Activated naive CD4-positive, alpha-beta T cell treated with anti-CD3 and anti-CD28 coated beads, Interleukin-2, amount 50 U/mL, for 16 hours (primary cell): Measurements from ENCODE around the gene LRP1B.
"Not testable (repeated sequence)": the region's sequence is repeated elsewhere in the genome, so short reads cannot be mapped to it uniquely, and the experiment has no call there.

Source experiments
- DNase-seq: peaks from one replicate; pipeline ENCODE4 v3.0.0-alpha.2; 2020

LRP1B gene

GRCh38 chr2:140964324-140964723 lies 1166.5 kb downstream of the LRP1B start:
- not testable (repeated sequence) for DNase-seq

GRCh38 chr2:140949932-140950331 lies 1180.9 kb downstream of the LRP1B start:
- DNase-seq, result no peak

GRCh38 chr2:140947236-140947635 lies 1183.6 kb downstream of the LRP1B start:
- DNase-seq, result no peak

GRCh38 chr2:140943867-140944266 lies 1186.9 kb downstream of the LRP1B start:
- no peak for DNase-seq

GRCh38 chr2:140942284-140942683 lies 1188.5 kb downstream of the LRP1B start:
- DNase-seq, result no peak

- no peak for DNase-seq
Observed at GRCh38 chr2:140929849-140930248, 1201.0 kb downstream of the LRP1B start.

GRCh38 chr2:140918426-140918825 lies 1212.4 kb downstream of the LRP1B start:
- DNase-seq, result no peak

GRCh38 chr2:140916410-140916809 lies 1214.4 kb downstream of the LRP1B start:
- DNase-seq, result no peak

GRCh38 chr2:140910683-140911082 lies 1220.1 kb downstream of the LRP1B start:
- DNase-seq, result no peak

GRCh38 chr2:140905083-140905781 lies 1225.6 kb downstream of the LRP1B start:
- DNase-seq, result no peak

- no peak for DNase-seq
Observed at GRCh38 chr2:140895378-140895777, 1235.4 kb downstream of the LRP1B start.

- no peak for DNase-seq
Observed at GRCh38 chr2:140893685-140894084, 1237.1 kb downstream of the LRP1B start.

GRCh38 chr2:140892911-140893637 lies 1237.7 kb downstream of the LRP1B start:
- DNase-seq, result no peak

- DNase-seq, result no peak
Observed at GRCh38 chr2:140892436-140892835, 1238.4 kb downstream of the LRP1B start.

GRCh38 chr2:140891614-140892212 lies 1239.1 kb downstream of the LRP1B start:
- DNase-seq, result no peak

- DNase-seq, result no peak
Observed at GRCh38 chr2:140882671-140883620, 1247.9 kb downstream of the LRP1B start.

- DNase-seq, result no peak
Observed at GRCh38 chr2:140880573-140880972, 1250.2 kb downstream of the LRP1B start.

GRCh38 chr2:140876015-140876414 lies 1254.8 kb downstream of the LRP1B start:
- no peak for DNase-seq

- no peak for DNase-seq
Observed at GRCh38 chr2:140873915-140874531, 1256.8 kb downstream of the LRP1B start.

- DNase-seq, result no peak
Observed at GRCh38 chr2:140869925-140870324, 1260.9 kb downstream of the LRP1B start.

- DNase-seq, result no peak
Observed at GRCh38 chr2:140869107-140869506, 1261.7 kb downstream of the LRP1B start.

GRCh38 chr2:140865837-140866236 lies 1265.0 kb downstream of the LRP1B start:
- no peak for DNase-seq
